SK-N-SH (cell line): Measurements from ENCODE around the gene LUC7L3. TPM values are rescaled to one million over a fixed set of nuclear protein-coding genes. Genes with fewer than 3 reads are reported as not detected.

Experiments
- CTCF ChIA-PET: fragments of 300-600, 350-600 bp; formaldehyde crosslinking; extraction: SDS; loops from one replicate; lab custom pipeline; 2021; lab: Yijun Ruan, JAX
- POLR2A ChIA-PET: fragments of 350-600 bp; sonication (Branson Sonifier 250); formaldehyde crosslinking; extraction: SDS; loops from one replicate; lab custom pipeline; 2020; ENCODE audit warnings: antibody characterized with exemption, inconsistent platforms; lab: Yijun Ruan, JAX
- DNase-seq: peaks from one replicate; pipeline ENCODE4 v3.0.0; 2012
- H2AFZ ChIP-seq: fragments of 200-600 bp; sonication (generic); 2 replicates; pipeline ENCODE4 v1.8.1; 2016; ENCODE audit warnings: antibody characterized with exemption, mild to moderate bottlenecking, low read depth
- H3F3A ChIP-seq: fragments of 200-600 bp; sonication (generic); replicated peaks from 2 replicates; pipeline ENCODE3; 2016; ENCODE audit warnings: antibody characterized with exemption, mild to moderate bottlenecking; ENCODE audit not compliant: insufficient read depth
- H3K27ac ChIP-seq, 2 experiments: fragments of 200-500 bp in 1 of 2; fragments of 200-600 bp in 1 of 2; sonication (Bioruptor generic) in 1 of 2; sonication (generic), shearing (Covaris generic) in 1 of 2; 2 replicates each; pipeline versions ENCODE4 v1.5.1 to v1.6.1; 2014 to 2016; ENCODE audit warnings: low read depth in 2 of 2, inconsistent platforms in 1 of 2, low read length in 1 of 2, mild to moderate bottlenecking in 1 of 2, mixed read lengths in 1 of 2
- H3K27me3 ChIP-seq: fragments of 200-600 bp; sonication (generic), shearing (Covaris generic); 2 replicates; pipeline ENCODE4 v1.6.1; 2016; ENCODE audit warnings: mixed run types; ENCODE audit not compliant: insufficient read depth
- H3K36me3 ChIP-seq, 2 experiments: fragments of 200-500 bp in 1 of 2; fragments of 200-600 bp in 1 of 2; sonication (Bioruptor generic) in 1 of 2; sonication (generic) in 1 of 2; replicated peaks in 1 of 2; 2 replicates each; pipeline versions ENCODE3 to v1.5.1; 2014 to 2016; ENCODE audit warnings: low read length in 1 of 2, mild to moderate bottlenecking in 1 of 2; ENCODE audit not compliant: insufficient read depth in 2 of 2, control insufficient read depth in 1 of 2
- H3K4me1 ChIP-seq, 2 experiments: fragments of 200-500 bp in 1 of 2; fragments of 200-600 bp in 1 of 2; sonication (Bioruptor generic) in 1 of 2; sonication (generic), shearing (Covaris generic) in 1 of 2; 2 replicates each; pipeline versions ENCODE4 v1.5.1 to v1.6.1; 2014 to 2016; ENCODE audit warnings: low read depth in 1 of 2, low read length in 1 of 2, mixed run types in 1 of 2; ENCODE audit not compliant: insufficient read depth in 2 of 2, control insufficient read depth in 1 of 2
- H3K4me2 ChIP-seq: fragments of 200-600 bp; sonication (generic), shearing (Covaris generic); 2 replicates; pipeline ENCODE4 v1.6.1; 2017; ENCODE audit warnings: mixed run types
- H3K4me3 ChIP-seq, 2 experiments: fragments of 200-500 bp in 1 of 2; fragments of 200-600 bp in 1 of 2; sonication (Bioruptor generic) in 1 of 2; sonication (generic), shearing (Covaris generic) in 1 of 2; 2 replicates each; pipeline versions ENCODE4 v1.5.1 to v1.8.1; 2014 to 2016; ENCODE audit warnings: low read depth in 2 of 2, inconsistent platforms in 1 of 2, low read length in 1 of 2, mild to moderate bottlenecking in 1 of 2, mixed read lengths in 1 of 2, moderate library complexity in 1 of 2
- H3K79me2 ChIP-seq: fragments of 200-600 bp; sonication (generic); 2 replicates; pipeline ENCODE4 v1.8.1; 2017; ENCODE audit warnings: mild to moderate bottlenecking; ENCODE audit not compliant: insufficient read depth
- H3K9ac ChIP-seq: fragments of 200-600 bp; sonication (generic); 2 replicates; pipeline ENCODE4 v1.6.1; 2017; ENCODE audit warnings: mixed run types
- H3K9me2 ChIP-seq: fragments of 200-600 bp; sonication (generic); 2 replicates; pipeline ENCODE4 v1.6.1; 2017; ENCODE audit warnings: mixed run types
- H3K9me3 ChIP-seq: fragments of 200-600 bp; sonication (generic); 2 replicates; pipeline ENCODE4 v1.6.1; 2017; ENCODE audit warnings: mixed run types, mild to moderate bottlenecking, moderate library complexity
- H4K20me1 ChIP-seq: fragments of 200-600 bp; sonication (generic); 2 replicates; pipeline ENCODE4 v1.6.1; 2017; ENCODE audit warnings: mild to moderate bottlenecking, mixed run types; ENCODE audit not compliant: insufficient read depth
- ELF1 ChIP-seq: IDR thresholded peaks from 2 replicates; pipeline ENCODE4 v1.4.0; 2012
- EP300 ChIP-seq, 2 experiments: IDR thresholded peaks; 2 replicates each; pipeline versions ENCODE4 v1.4.0 to v1.6.1; 2012; ENCODE audit warnings: borderline replicate concordance in 1 of 2, low read depth in 1 of 2, low read length in 1 of 2
- FOXJ3 ChIP-seq: sonication (generic); formaldehyde crosslinking; IDR thresholded peaks from 2 replicates; pipeline ENCODE4 v1.5.1; 2020; ENCODE audit warnings: mild to moderate bottlenecking, missing genetic modification reagents
- FOXM1 ChIP-seq: IDR thresholded peaks from 2 replicates; pipeline ENCODE4 v1.4.0; 2012; ENCODE audit warnings: low read depth, mild to moderate bottlenecking
- JUND ChIP-seq: IDR thresholded peaks from 2 replicates; pipeline ENCODE4 v1.4.0; 2012
- MEF2A ChIP-seq: IDR thresholded peaks from 2 replicates; pipeline ENCODE4 v1.4.0; 2012; ENCODE audit warnings: low read depth, borderline replicate concordance
- MXI1 ChIP-seq: IDR thresholded peaks from 2 replicates; pipeline ENCODE4 v1.6.1; 2012; ENCODE audit warnings: mild to moderate bottlenecking, low read depth, low read length, improper control_type of control experiment
- POLR2AphosphoS5 ChIP-seq: IDR thresholded peaks from 2 replicates; pipeline ENCODE4 v1.6.1; 2012; ENCODE audit warnings: low read depth, low read length
- RCOR1 ChIP-seq: fragments of 150-350 bp; IDR thresholded peaks from 2 replicates; pipeline ENCODE4 v1.6.1; 2017; ENCODE audit warnings: antibody characterized with exemption, low read length
- SMC3 ChIP-seq: IDR thresholded peaks from 2 replicates; pipeline ENCODE4 v1.6.1; 2012; ENCODE audit warnings: low read depth, low read length, improper control_type of control experiment
- TAF1 ChIP-seq: IDR thresholded peaks from 2 replicates; pipeline ENCODE4 v1.6.1; 2012; ENCODE audit warnings: low read depth, mild to moderate bottlenecking, low read length, moderate library complexity, borderline replicate concordance
- WGBS: methylation state at CpG from one replicate; pipeline ENCODE4 v1.1.6; 2017; ENCODE audit warnings: low lambda C conversion rate; 5-methylcytosine and 5-hydroxymethylcytosine counted together
- polyA plus RNA-seq, 3 experiments: library from polyadenylated mRNA; depleted of rRNA; stranded (reverse); fragments of >200 nt; gene quantifications; 2 replicates each; pipeline ENCODE4 v1.2.3, GENCODE V29; 2012
- TF ChIP-seq, protein P1 (sequence below): IDR thresholded peaks from 2 replicates; pipeline ENCODE4 v1.4.0; 2012; ENCODE audit warnings: low read depth
- TF ChIP-seq, protein P2 (sequence below): IDR thresholded peaks from 2 replicates; pipeline ENCODE4 v1.4.0; 2012; ENCODE audit warnings: low read depth, borderline replicate concordance
- TF ChIP-seq, protein P3 (sequence below): fragments of 150-350 bp; IDR thresholded peaks from 2 replicates; pipeline ENCODE4 v1.6.1; 2016; ENCODE audit warnings: mild to moderate bottlenecking, low read depth, low read length
- TF ChIP-seq, protein P4 (sequence below): IDR thresholded peaks from 2 replicates; pipeline ENCODE4 v1.4.0; 2012; ENCODE audit warnings: low read depth, borderline replicate concordance
- TF ChIP-seq, protein P5 (sequence below): fragments of 200-600 bp; sonication (generic); IDR thresholded peaks from 2 replicates; pipeline ENCODE4 v1.6.1; 2017; ENCODE audit warnings: antibody characterized with exemption, mild to moderate bottlenecking, moderate library complexity

Gene LUC7L3
- polyA plus RNA-seq, 1 of the 3 experiments (the other 2 are of a cell fraction), result 154 TPM

DNA sequence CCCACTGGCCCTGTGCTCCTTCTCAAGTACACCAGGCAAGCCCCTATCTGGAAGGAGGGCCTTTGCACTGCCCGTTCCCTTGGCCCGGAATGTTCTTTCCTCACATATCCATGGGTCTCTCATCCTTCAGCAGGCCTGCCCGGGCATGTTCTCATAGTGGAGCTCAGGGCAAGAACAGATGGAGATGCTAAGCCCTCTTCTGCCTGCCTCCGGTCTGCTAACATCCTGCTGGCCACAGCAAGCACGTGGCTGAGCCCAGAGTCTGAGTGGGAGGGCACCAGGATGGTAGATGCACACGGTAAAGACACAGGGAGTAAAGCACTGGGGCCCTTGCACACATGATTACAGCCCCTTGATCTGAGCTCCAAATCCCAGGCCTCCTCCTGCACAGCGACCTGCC lies 67.7 kb downstream of the LUC7L3 start (continued):
- TF ChIP-seq, protein P1, sequence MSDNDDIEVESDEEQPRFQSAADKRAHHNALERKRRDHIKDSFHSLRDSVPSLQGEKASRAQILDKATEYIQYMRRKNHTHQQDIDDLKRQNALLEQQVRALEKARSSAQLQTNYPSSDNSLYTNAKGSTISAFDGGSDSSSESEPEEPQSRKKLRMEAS, result no peak
- no peak for TF ChIP-seq JUND

DNA sequence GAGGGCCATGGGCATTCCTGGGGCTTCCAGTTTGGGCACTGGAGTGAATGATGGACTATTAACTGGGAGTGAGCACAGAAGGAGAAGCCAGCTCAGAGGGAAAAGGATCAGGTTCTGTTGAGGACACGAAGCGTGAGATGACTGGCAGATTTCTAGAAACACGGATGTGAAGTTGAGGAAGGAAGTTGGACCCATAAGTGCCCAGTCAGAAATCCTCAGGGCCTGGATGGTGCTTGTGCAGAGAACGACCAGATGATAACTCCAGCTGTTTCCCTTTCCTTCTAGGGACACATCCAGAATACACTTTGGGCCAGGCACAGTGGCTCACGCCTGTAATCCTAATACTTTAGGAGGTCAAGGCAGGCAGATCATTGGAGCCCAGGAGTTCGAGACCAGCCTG lies 71.2 kb downstream of the LUC7L3 start:
- Histone ChIP-seq H3K4me1 (no peaks in the 10 kb centered on the region), H3K9ac (no peak overlapping the region), H4K20me1 (no peaks in the 10 kb centered on the region), H3K4me3 (no peak overlapping the region), H3K36me3 (no peaks in the 10 kb centered on the region), H3F3A (no peaks in the 10 kb centered on the region), H3K9me3 (no peaks in the 10 kb centered on the region), H2AFZ (no peak overlapping the region), H3K27me3 (no peaks in the 10 kb centered on the region), H3K79me2 (no peaks in the 10 kb centered on the region), H3K9me2 (no peaks in the 10 kb centered on the region), H3K4me2 (no peak overlapping the region), H3K27ac (no peak overlapping the region)
- CTCF ChIA-PET, result interaction anchor here (0.7 to 1.3 kb wide), 4 partner anchors 9 to 244 kb away, joined by 3 to 4 read pairs (median 3); no protein-coding TSS in a partner anchor
- DNase-seq, result no peak
- 80% methylated on average over 6 of the region's 6 CpGs for WGBS
- POLR2A ChIA-PET, result no interaction called here
- no peak for TF ChIP-seq RCOR1
- no peak for TF ChIP-seq POLR2AphosphoS5
- TF ChIP-seq, protein P2, sequence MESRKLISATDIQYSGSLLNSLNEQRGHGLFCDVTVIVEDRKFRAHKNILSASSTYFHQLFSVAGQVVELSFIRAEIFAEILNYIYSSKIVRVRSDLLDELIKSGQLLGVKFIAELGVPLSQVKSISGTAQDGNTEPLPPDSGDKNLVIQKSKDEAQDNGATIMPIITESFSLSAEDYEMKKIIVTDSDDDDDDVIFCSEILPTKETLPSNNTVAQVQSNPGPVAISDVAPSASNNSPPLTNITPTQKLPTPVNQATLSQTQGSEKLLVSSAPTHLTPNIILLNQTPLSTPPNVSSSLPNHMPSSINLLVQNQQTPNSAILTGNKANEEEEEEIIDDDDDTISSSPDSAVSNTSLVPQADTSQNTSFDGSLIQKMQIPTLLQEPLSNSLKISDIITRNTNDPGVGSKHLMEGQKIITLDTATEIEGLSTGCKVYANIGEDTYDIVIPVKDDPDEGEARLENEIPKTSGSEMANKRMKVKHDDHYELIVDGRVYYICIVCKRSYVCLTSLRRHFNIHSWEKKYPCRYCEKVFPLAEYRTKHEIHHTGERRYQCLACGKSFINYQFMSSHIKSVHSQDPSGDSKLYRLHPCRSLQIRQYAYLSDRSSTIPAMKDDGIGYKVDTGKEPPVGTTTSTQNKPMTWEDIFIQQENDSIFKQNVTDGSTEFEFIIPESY, result no peak
- TF ChIP-seq, protein P3, sequence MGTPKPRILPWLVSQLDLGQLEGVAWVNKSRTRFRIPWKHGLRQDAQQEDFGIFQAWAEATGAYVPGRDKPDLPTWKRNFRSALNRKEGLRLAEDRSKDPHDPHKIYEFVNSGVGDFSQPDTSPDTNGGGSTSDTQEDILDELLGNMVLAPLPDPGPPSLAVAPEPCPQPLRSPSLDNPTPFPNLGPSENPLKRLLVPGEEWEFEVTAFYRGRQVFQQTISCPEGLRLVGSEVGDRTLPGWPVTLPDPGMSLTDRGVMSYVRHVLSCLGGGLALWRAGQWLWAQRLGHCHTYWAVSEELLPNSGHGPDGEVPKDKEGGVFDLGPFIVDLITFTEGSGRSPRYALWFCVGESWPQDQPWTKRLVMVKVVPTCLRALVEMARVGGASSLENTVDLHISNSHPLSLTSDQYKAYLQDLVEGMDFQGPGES, result no peak
- TF ChIP-seq SMC3, result no peak
- TF ChIP-seq MXI1, result no peak
- no peak for TF ChIP-seq TAF1
- TF ChIP-seq, protein P4, sequence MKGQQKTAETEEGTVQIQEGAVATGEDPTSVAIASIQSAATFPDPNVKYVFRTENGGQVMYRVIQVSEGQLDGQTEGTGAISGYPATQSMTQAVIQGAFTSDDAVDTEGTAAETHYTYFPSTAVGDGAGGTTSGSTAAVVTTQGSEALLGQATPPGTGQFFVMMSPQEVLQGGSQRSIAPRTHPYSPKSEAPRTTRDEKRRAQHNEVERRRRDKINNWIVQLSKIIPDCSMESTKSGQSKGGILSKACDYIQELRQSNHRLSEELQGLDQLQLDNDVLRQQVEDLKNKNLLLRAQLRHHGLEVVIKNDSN, result no peak
- TF ChIP-seq EP300 (IDR thresholded peaks at IDR 0.05; ENCODE audit: borderline replicate concordance in 1 of 2, low read depth in 1 of 2, low read length in 1 of 2), result no peak
- TF ChIP-seq ELF1, result no peak
- TF ChIP-seq FOXJ3 (CRISPR knock-in tag), result no peak
- TF ChIP-seq JUND, result no peak
- TF ChIP-seq FOXM1, result no peak
- TF ChIP-seq MEF2A, result no peak
- TF ChIP-seq, protein P5, sequence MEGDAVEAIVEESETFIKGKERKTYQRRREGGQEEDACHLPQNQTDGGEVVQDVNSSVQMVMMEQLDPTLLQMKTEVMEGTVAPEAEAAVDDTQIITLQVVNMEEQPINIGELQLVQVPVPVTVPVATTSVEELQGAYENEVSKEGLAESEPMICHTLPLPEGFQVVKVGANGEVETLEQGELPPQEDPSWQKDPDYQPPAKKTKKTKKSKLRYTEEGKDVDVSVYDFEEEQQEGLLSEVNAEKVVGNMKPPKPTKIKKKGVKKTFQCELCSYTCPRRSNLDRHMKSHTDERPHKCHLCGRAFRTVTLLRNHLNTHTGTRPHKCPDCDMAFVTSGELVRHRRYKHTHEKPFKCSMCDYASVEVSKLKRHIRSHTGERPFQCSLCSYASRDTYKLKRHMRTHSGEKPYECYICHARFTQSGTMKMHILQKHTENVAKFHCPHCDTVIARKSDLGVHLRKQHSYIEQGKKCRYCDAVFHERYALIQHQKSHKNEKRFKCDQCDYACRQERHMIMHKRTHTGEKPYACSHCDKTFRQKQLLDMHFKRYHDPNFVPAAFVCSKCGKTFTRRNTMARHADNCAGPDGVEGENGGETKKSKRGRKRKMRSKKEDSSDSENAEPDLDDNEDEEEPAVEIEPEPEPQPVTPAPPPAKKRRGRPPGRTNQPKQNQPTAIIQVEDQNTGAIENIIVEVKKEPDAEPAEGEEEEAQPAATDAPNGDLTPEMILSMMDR, result no peak
